SK-N-SH treated with all-trans-retinoic acid at 6 μM for 48 hours (cell line): ENCODE results near the gene HOXC5.

ENCODE experiments used
- CSDC2 ChIP-seq: fragments of 250-450 bp; sonication (Bioruptor Pico); IDR thresholded peaks from 2 replicates; pipeline ENCODE4 v1.5.0; 2020; ENCODE audit warnings: mild to moderate bottlenecking, moderate library complexity
- ZNF8 ChIP-seq: fragments of 450-650 bp; formaldehyde crosslinking; IDR thresholded peaks from 2 replicates; pipeline ENCODE4 v1.5.0; 2020; ENCODE audit warnings: mild to moderate bottlenecking, moderate library complexity

DNA sequence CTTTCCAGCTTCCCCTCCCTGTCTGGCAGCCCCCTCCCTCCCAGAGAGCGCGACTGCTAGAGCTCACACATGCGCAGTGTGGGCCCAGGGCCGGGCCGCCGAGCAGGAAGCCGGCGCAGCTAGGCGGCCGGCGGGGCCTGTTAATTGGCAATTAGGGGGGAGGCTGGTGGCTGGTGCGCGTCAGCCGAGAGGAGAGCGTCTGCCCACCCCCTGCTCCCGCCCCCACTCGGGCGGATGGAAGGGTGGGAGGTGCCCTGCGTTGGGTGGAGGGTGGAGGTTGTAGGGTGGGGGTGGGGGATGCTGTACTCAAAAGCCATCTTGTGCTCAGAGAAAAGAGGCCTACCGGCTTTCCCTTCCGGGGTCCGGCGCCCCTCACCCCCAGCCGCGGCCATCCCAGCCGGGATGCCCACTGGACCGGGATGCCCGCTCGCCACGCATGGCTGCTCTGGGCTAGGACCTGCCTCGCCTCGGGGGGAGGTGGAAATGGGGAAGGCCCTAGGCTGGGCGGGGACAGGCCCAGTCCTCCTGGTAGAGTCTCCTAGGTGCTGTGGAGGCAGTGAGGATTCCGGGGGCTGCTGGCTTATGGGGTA, 14.9 kb upstream of the HOXC5 start:
- TF ChIP-seq CSDC2 (CRISPR knock-in tag) (no peak), ZNF8 (CRISPR knock-in tag) (0 out of 2 replicates have a peak, but pooled peaks have one; percentile 18)
